Psoas muscle (tissue), 8 donors: ENCODE measurements around the gene OSTC. TPM values are rescaled to one million over a fixed set of nuclear protein-coding genes. Genes with fewer than 3 reads are reported as not detected.

Experiments
- ATAC-seq, 4 donors: fragments of 200-7000 bp; cut with Tn5 transposase; one replicate each; pipeline ENCODE4 v1.9.1; 2020; ENCODE audit warnings: moderate library complexity in 3 of 4, mild to moderate bottlenecking in 2 of 4
- DNase-seq, 2 donors: peaks; one replicate each; pipeline ENCODE4 v3.0.0-alpha.2; 2020
- H3K27ac ChIP-seq: fragments of 200-600 bp; one replicate; pipeline ENCODE4 v1.8.0; 2022
- H3K27me3 ChIP-seq, 3 donors: fragments of 200-600 bp in 1 of 3; one replicate each; pipeline versions ENCODE4 v1.6.1 to v1.8.0; 2013 to 2022; ENCODE audit warnings: low read length in 2 of 3, mild to moderate bottlenecking in 2 of 3, moderate library complexity in 1 of 3; ENCODE audit not compliant: insufficient read depth in 3 of 3
- H3K36me3 ChIP-seq, 2 donors: fragments of 200-600 bp in 1 of 2; one replicate each; pipeline versions ENCODE4 v1.6.1 to v1.8.0; 2013 to 2022; ENCODE audit warnings: low read depth in 1 of 2, mild to moderate bottlenecking in 1 of 2, moderate library complexity in 1 of 2; ENCODE audit not compliant: insufficient read depth in 1 of 2
- H3K4me1 ChIP-seq: fragments of 200-600 bp; one replicate; pipeline ENCODE4 v1.8.0; 2022
- H3K4me3 ChIP-seq: fragments of 200-600 bp; one replicate; pipeline ENCODE4 v1.8.0; 2022; ENCODE audit warnings: mild to moderate bottlenecking
- H3K9me3 ChIP-seq: fragments of 200-600 bp; one replicate; pipeline ENCODE4 v1.8.0; 2022
- CTCF ChIP-seq: fragments of 200-600 bp; IDR thresholded peaks from one replicate; pipeline ENCODE4 v1.8.0; 2022; ENCODE audit warnings: antibody characterized with exemption
- WGBS, 3 donors: extraction: QIAGEN DNeasy Blood & Tissue Kit; methylation state at CpG; one replicate each; pipeline versions ENCODE4 v1.1.6 to v1.1.7; 2013; 5-methylcytosine and 5-hydroxymethylcytosine counted together
- intact Hi-C, 2 donors: fragments of 100-400 bp; cut with DNase I; formaldehyde crosslinking; loops; one replicate each; pipeline versions ENCODE4 v1.11.0 to v1.14.2; 2022
- polyA plus RNA-seq, 3 donors: library from polyadenylated mRNA; stranded (reverse); fragments of 200-250 nt; gene quantifications; one replicate each; pipeline ENCODE4 v1.2.3, GENCODE V29; 2013
- total RNA-seq, 4 donors: library from RNA; stranded (reverse); fragmentation: NEBNext Ultra II Directional in 2 of 4; extraction: Animal tissue kit (Norgen Biotek cat#: 25700) in 2 of 4; gene quantifications; one replicate each; pipeline versions ENCODE4 v1.2.1 to v1.2.4, GENCODE V29; 2021 to 2023
- donor health status: healthy with polysubstance abuse.
- donor health status: DM: no; HTN: no; CAD: no; lungs with moderate emphysema.
- donor health status: Bipolar disorder and iron deficiency.
- donor health status: healthy.
- donor health status: DM: yes; HTN: yes; CAD: no.
- donor health status: DM: no; HTN: no; CAD: no.
- donor health status: DM: no; HTN: no; CAD: no.
- donor health status: DM: yes; HTN: yes; CAD: no.

Gene OSTC
- total and polyA plus RNA-seq, 7 donors = 17.6 to 86.3 (median 29.8) TPM

DNA sequence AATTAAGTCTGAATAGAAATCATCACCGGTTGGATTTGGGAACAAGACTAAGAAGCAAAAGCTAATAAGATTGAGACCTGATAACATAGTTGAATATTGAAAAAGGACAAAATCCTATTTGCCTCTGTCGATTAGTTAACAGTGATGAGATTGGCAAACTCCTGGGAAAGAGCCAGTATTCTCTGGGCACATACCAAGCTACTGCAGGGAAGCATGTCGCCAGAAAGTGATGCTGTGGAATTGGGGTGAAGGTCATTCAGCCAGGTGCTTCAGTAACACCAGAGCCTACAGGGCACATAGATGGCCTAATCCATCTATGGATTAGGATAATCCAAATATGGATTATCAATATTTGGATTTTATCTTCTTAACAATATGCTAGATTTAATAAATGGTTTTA lies 44.0 kb downstream of the OSTC start:
- H3K4me3 ChIP-seq = no peak overlapping the region
- no peak for TF ChIP-seq CTCF
- intact Hi-C loops = no loop called here
- no peaks in the 10 kb centered on the region for H3K36me3 ChIP-seq
- no peaks in the 10 kb centered on the region for H3K4me1 ChIP-seq
- 72 to 75% (median 72%) methylated on average over 3 of the region's 3 CpGs for WGBS, 3 donors
- no peaks in the 10 kb centered on the region for H3K27me3 ChIP-seq
- no peak for DNase-seq
- H3K27ac ChIP-seq = no peak overlapping the region
- ATAC-seq = no peak
- H3K9me3 ChIP-seq = no peaks in the 10 kb centered on the region

- Histone ChIP-seq H3K4me3 (no peak overlapping the region), H3K27me3 (no peaks in the 10 kb centered on the region), H3K9me3 (no peaks in the 10 kb centered on the region), H3K36me3 (no peaks in the 10 kb centered on the region), H3K4me1 (no peaks in the 10 kb centered on the region), H3K27ac (no peak overlapping the region)
- intact Hi-C loops = loop anchor here in 1 of 2 donors (5.0 kb wide), 1 partner anchor 1627 kb away; no protein-coding TSS in a partner anchor
- no peak for TF ChIP-seq CTCF
- ATAC-seq (no peak), DNase-seq (no peak)
- 89 to 93% (median 90%) methylated on average over 1 of the region's 1 CpG for WGBS, 3 donors
Measured at GRCh38 chr4:108695062-108695461, 44.7 kb downstream of the OSTC start.

DNA sequence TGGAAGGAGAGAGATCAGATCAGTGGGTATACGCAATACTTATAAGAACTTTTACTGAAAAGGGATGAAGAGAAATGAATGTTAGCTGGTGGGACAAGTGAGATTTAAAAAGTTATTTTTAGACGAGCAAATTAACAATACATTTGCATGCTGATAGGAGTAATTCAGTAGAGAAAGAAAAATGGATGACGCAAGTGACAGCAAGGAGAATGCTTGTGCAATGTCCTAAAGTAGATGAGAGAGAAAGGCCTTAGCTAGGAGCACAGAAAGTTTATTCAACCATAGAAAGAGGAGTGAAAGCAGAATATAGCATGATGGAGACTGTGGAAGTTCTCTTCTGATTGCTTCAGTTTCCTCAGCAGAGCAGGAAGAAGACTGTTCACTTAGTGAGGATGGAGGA lies 45.8 kb downstream of the OSTC start:
- DNase-seq (no peak), ATAC-seq (no peak)
- Histone ChIP-seq H3K4me1 (no peaks in the 10 kb centered on the region), H3K36me3 (no peaks in the 10 kb centered on the region), H3K27me3 (no peaks in the 10 kb centered on the region), H3K4me3 (no peak overlapping the region), H3K9me3 (no peaks in the 10 kb centered on the region), H3K27ac (no peak overlapping the region)
- intact Hi-C loops = loop anchor here in 1 of 2 donors (5.0 kb wide), 1 partner anchor 1626 kb away; no protein-coding TSS in a partner anchor
- TF ChIP-seq CTCF = no peak
- 83 to 90% (median 89%) methylated on average over 3 of the region's 3 CpGs for WGBS, 3 donors

DNA sequence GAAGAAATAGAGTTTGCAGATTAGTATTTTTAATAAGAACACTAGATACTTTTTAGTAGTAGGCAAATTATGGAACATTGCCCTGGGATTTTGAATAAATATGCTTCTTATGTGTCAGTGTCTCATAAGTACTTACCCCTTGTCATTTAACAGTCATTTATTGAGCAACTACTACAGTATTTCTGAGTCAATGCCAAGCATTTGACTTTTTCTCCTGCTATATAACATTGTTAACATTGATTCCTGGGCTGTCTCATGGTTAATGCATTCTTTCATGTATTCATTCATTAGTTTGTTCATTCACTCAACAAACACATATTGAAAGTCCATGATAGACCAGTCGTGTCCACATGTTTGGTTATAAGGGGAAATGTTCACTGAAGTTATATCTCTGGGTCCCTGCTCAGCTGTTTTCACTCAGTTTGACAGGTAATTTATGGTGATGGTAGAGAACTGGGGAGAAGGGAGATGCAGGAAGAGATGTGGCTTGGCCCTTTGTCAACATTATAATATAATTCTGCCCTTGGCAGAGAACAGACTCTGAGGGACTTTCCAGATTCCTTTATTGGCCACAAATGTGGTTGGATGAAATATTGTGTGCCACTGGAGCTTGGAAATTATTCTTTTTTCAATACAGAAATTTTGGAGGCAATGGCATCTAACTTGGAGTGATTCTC lies 49.8 kb downstream of the OSTC start:
- TF ChIP-seq CTCF = no peak
- H3K27me3 ChIP-seq = peaks cover 0 to 2% (median 0%) of the 10 kb centered on the region in 3 donors
- intact Hi-C loops = no loop called here
- no peaks in the 10 kb centered on the region for H3K36me3 ChIP-seq
- 38 to 68% (median 58%) methylated on average over 1 of the region's 1 CpG for WGBS, 3 donors
- no peaks in the 10 kb centered on the region for H3K4me1 ChIP-seq
- H3K4me3 ChIP-seq = no peak overlapping the region
- DNase-seq = no peak
- no peaks in the 10 kb centered on the region for H3K9me3 ChIP-seq
- no peak overlapping the region for H3K27ac ChIP-seq
- no peak for ATAC-seq

- Histone ChIP-seq H3K9me3 (no peaks in the 10 kb centered on the region), H3K36me3 (no peaks in the 10 kb centered on the region), H3K27ac (no peak overlapping the region), H3K27me3 (peaks cover 0 to 2% (median 0%) of the 10 kb centered on the region in 3 donors), H3K4me3 (no peak overlapping the region), H3K4me1 (no peaks in the 10 kb centered on the region)
- WGBS, 3 donors = 70 to 81% (median 76%) methylated on average over 3 of the region's 3 CpGs
- DNase-seq = no peak
- ATAC-seq = no peak
- no peak for TF ChIP-seq CTCF
- intact Hi-C loops = no loop called here
Measured at GRCh38 chr4:108702960-108703359, 52.6 kb downstream of the OSTC start.
